ENCODE results near the gene TTC9. TPM values are rescaled to one million over a fixed set of nuclear protein-coding genes. Genes with fewer than 3 reads are reported as not detected.

TTC9 gene
- total and polyA plus RNA-seq, 10 of the 15 experiments (the other 5 are each of a cell fraction or from before 2014, with no cell fraction given), result 0.87 to 15.8 (median 7.8) TPM

DNA sequence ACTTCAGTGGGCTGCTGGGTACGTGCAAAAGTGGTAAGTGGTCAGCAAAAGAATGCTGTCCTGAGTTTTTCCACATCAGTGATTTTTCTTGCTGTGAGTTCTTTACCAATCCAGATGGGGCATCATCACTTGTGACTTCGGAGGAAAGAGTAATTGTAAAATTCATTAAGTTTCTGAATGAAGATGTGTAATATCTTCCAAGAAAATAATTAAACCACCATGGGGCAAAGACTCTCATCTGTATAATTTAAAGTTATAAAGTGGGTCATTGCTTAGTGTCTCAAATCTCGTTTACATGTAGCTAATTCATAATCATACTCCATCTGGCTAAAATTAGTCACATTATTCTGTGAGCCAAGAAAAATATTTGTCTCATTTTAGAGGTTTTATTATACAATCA, 30.5 kb upstream of the TTC9 start:
- H3K9me3 ChIP-seq (replicated peaks; ENCODE audit: control insufficient read depth, insufficient read depth, low read length), result no peaks in the 10 kb centered on the region
- SMC1A ChIA-PET (ENCODE audit: uncharacterized antibody, unreplicated experiment), result interaction anchor here (0.9 to 1.6 kb wide), 2 partner anchors 9 to 47 kb away, joined by 3 to 5 read pairs; no protein-coding TSS in a partner anchor
- FAIRE-seq, result no peak

DNA sequence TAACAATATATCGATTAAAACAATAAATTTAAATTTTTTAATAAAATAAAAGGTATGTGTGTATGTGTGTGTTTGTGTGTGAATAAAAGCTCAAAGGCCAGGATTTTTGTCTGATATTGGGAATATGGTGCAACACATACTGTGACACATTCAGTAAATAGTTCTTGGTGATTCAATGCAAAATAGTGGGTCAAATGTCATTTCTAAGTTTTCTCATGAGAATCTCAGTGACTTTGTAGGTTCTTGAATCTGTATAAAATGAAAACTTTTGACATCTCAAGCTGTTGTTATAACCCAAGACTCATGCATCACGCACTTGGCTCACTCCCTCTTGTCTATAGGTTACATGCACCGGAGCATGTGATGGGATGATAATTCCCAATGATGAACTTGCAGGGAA, 25.1 kb upstream of the TTC9 start:
- no peak for FAIRE-seq
- Histone ChIP-seq H3K4me2 (ENCODE audit: control insufficient read depth, insufficient read depth) (no peak overlapping the region), H3K27ac (ENCODE audit: control insufficient read depth, insufficient read depth) (no peak overlapping the region), H3K9me3 (replicated peaks; ENCODE audit: control insufficient read depth, insufficient read depth, low read length) (no peaks in the 10 kb centered on the region), H3K4me1 (ENCODE audit: control insufficient read depth, insufficient read depth, low read length) (no peaks in the 10 kb centered on the region), H4K20me1 (ENCODE audit: control insufficient read depth, insufficient read depth) (no peaks in the 10 kb centered on the region), H2AFZ (ENCODE audit: control insufficient read depth, low read depth, low read length) (no peak overlapping the region), H3K36me3 (ENCODE audit: control insufficient read depth in 2 of 2, insufficient read depth in 2 of 2, low read length in 1 of 2) (peaks cover 0 to 2% of the 10 kb centered on the region in 2 experiments; a peak in 1 of 4 replicates), H3K79me2 (ENCODE audit: control insufficient read depth, insufficient read depth, low read length) (no peaks in the 10 kb centered on the region), H3K27me3 (replicated peaks in 1 of 2; ENCODE audit: control insufficient read depth in 2 of 2, insufficient read depth in 2 of 2, low read length in 1 of 2) (no peaks in the 10 kb centered on the region), H3K4me3 (no peak overlapping the region), H3K9ac (ENCODE audit: control insufficient read depth, insufficient read depth, low read length) (no peak overlapping the region)
- SMC1A ChIA-PET (ENCODE audit: uncharacterized antibody, unreplicated experiment), result interaction anchor here (0.6 to 1.0 kb wide), 3 partner anchors 97 to 209 kb away, joined by 4 to 5 read pairs (median 4); no protein-coding TSS in a partner anchor
- intact Hi-C loops (cut with micrococcal nuclease; ENCODE audit: unreplicated experiment) (no loop called here), in situ Hi-C loops (cut with MboI) (no loop called here)
- RAD21 ChIA-PET (ENCODE audit: unreplicated experiment), result interaction anchor here (2.4 kb wide), 1 partner anchor 97 kb away, joined by 9 read pairs; no protein-coding TSS in a partner anchor
- POLR2A ChIA-PET, result interaction anchor here (0.5 to 0.6 kb wide), 2 partner anchors 12 to 20 kb away, joined by 4 to 6 read pairs; no protein-coding TSS in a partner anchor
- no peak for ATAC-seq
- 51% methylated on average over 3 of the region's 3 CpGs for WGBS (ENCODE audit: insufficient coverage, insufficient replicate concordance, low lambda C conversion rate, missing lambda C conversion rate)
- CTCF ChIA-PET, result interaction anchor here (0.6 to 2.0 kb wide), 3 partner anchors 97 to 201 kb away, joined by 3 to 6 read pairs (median 6); no protein-coding TSS in a partner anchor
- no peak for DNase-seq (ENCODE audit: low read depth, low spot score)
- no TSS peak for BruUV-seq (replicated peaks)
- TF ChIP-seq POLR2A (IDR thresholded peaks at IDR 0.05; ENCODE audit: low read depth, low read length) (no peak), BHLHE40 (IDR thresholded peaks at IDR 0.05; ENCODE audit: borderline replicate concordance in 1 of 2, low read depth in 2 of 2, low read length in 1 of 2) (no peak), SPI1 (IDR thresholded peaks at IDR 0.05; ENCODE audit: borderline replicate concordance, insufficient read depth, low read depth, low read length) (no peak), RBBP5 (conservative IDR thresholded peaks at IDR 0.05) (no peak), CEBPZ (IDR thresholded peaks at IDR 0.05; ENCODE audit: low read depth, low read length) (no peak), PML (IDR thresholded peaks at IDR 0.05; ENCODE audit: low read length) (no peak), KAT2A (conservative IDR thresholded peaks at IDR 0.05; ENCODE audit: control insufficient read depth, low read depth, low read length) (no peak), NRF1 (conservative IDR thresholded peaks at IDR 0.05; ENCODE audit: low read depth, low read length) (no peak), MEF2A (IDR thresholded peaks at IDR 0.05; ENCODE audit: insufficient read depth, low read depth, low read length) (no peak), HDAC2 (IDR thresholded peaks at IDR 0.05) (no peak)
- TF ChIP-seq, protein P1, sequence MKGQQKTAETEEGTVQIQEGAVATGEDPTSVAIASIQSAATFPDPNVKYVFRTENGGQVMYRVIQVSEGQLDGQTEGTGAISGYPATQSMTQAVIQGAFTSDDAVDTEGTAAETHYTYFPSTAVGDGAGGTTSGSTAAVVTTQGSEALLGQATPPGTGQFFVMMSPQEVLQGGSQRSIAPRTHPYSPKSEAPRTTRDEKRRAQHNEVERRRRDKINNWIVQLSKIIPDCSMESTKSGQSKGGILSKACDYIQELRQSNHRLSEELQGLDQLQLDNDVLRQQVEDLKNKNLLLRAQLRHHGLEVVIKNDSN (IDR thresholded peaks at IDR 0.05; ENCODE audit: borderline replicate concordance, extremely low read length, insufficient read depth, low read depth, low read length), result no peak

More for the DNA sequence above, 30.5 kb upstream of the TTC9 start:
- Histone ChIP-seq H3K79me2 (ENCODE audit: control insufficient read depth, insufficient read depth, low read length) (no peaks in the 10 kb centered on the region), H3K4me1 (ENCODE audit: control insufficient read depth, insufficient read depth, low read length) (no peaks in the 10 kb centered on the region), H3K27ac (ENCODE audit: control insufficient read depth, insufficient read depth) (no peak overlapping the region), H3K27me3 (replicated peaks in 1 of 2; ENCODE audit: control insufficient read depth in 2 of 2, insufficient read depth in 2 of 2, low read length in 1 of 2) (no peaks in the 10 kb centered on the region), H3K4me3 (no peak overlapping the region), H2AFZ (ENCODE audit: control insufficient read depth, low read depth, low read length) (no peak overlapping the region), H3K36me3 (ENCODE audit: control insufficient read depth in 2 of 2, insufficient read depth in 2 of 2, low read length in 1 of 2) (no peaks in the 10 kb centered on the region; a peak in 1 of 4 replicates), H4K20me1 (ENCODE audit: control insufficient read depth, insufficient read depth) (no peaks in the 10 kb centered on the region), H3K9ac (ENCODE audit: control insufficient read depth, insufficient read depth, low read length) (no peak overlapping the region), H3K4me2 (ENCODE audit: control insufficient read depth, insufficient read depth) (no peak overlapping the region)
- WGBS (ENCODE audit: insufficient coverage, insufficient replicate concordance, low lambda C conversion rate, missing lambda C conversion rate), result 30% methylated on average over 3 of the region's 3 CpGs
- intact Hi-C loops (cut with micrococcal nuclease; ENCODE audit: unreplicated experiment) (no loop called here), in situ Hi-C loops (cut with MboI) (no loop called here)
- POLR2A ChIA-PET, result no interaction called here
- TF ChIP-seq ZNF622 (IDR thresholded peaks at IDR 0.05) (no peak), SP1 (IDR thresholded peaks at IDR 0.05; ENCODE audit: low read depth, low read length) (no peak), EED (IDR thresholded peaks at IDR 0.05; ENCODE audit: low read depth) (no peak), CBFB (IDR thresholded peaks at IDR 0.05; ENCODE audit: low read depth) (no peak)
- ATAC-seq (no peak), DNase-seq (ENCODE audit: low read depth, low spot score) (no peak)
- BruUV-seq (replicated peaks), result no TSS peak
- RAD21 ChIA-PET (ENCODE audit: unreplicated experiment), result no interaction called here
- CTCF ChIA-PET, result no interaction called here

Measured in GM12878 (cell line).